Testis (tissue), 2 donors: Measurements from ENCODE around the gene HOXD3.

Experiments
- POLR2A ChIP-seq: fragments of 450-650 bp; IDR thresholded peaks from one replicate; pipeline ENCODE4 v1.6.1; 2017; ENCODE audit warnings: antibody characterized with exemption, mild to moderate bottlenecking, moderate library complexity
- TF ChIP-seq, protein P1 (sequence below), 3 experiments: fragments of 450-650 bp in 2 of 3; fragments of 200-600 bp in 1 of 3; sonication (generic) in 1 of 3; IDR thresholded peaks; one replicate each; pipeline ENCODE4 v1.5.1; 2016 to 2019; ENCODE audit warnings: antibody characterized with exemption in 3 of 3, mild to moderate bottlenecking in 2 of 3, moderate library complexity in 1 of 3

DNA sequence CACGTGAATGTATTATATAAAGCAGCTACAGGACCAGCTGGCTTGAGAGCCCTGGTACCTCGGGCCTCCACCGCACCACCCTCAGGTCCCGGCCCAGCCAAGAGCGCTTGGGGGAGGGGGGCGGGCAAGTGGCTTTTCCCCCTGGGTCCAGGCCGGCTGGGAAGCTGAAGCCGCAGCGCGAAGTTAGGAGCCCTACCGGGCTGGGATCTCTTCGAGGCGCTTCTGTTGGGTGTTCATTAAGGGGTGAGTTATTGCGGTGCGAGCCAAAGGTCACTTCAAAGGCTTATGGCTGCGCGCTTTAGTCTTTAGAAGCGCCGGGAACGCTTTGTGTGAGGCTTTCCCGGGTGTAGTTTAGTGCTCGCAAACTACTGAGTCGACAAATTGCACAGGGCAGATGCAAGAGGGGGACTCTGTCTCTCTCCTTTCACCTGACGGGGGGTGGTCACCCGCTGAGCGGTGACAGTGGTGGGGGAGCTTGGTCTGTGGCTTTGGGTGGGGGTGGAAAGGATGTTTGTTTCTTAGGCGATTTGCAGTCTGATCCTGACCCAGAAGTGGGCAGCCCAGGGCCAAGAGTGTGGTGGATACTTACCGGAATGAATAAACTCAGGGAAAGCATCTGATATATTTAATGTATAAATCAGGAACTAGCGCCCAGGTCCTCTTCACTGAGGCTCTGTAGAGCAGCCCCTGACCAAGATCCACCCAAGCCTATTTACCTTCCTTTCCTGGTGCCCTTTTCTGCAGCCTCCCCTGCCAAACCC, 6.0 kb downstream of the HOXD3 start:
- TF ChIP-seq, protein P1, sequence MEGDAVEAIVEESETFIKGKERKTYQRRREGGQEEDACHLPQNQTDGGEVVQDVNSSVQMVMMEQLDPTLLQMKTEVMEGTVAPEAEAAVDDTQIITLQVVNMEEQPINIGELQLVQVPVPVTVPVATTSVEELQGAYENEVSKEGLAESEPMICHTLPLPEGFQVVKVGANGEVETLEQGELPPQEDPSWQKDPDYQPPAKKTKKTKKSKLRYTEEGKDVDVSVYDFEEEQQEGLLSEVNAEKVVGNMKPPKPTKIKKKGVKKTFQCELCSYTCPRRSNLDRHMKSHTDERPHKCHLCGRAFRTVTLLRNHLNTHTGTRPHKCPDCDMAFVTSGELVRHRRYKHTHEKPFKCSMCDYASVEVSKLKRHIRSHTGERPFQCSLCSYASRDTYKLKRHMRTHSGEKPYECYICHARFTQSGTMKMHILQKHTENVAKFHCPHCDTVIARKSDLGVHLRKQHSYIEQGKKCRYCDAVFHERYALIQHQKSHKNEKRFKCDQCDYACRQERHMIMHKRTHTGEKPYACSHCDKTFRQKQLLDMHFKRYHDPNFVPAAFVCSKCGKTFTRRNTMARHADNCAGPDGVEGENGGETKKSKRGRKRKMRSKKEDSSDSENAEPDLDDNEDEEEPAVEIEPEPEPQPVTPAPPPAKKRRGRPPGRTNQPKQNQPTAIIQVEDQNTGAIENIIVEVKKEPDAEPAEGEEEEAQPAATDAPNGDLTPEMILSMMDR (IDR thresholded peaks at IDR 0.05): no peak
- no peak for TF ChIP-seq POLR2A
